GM10847 (cell line): Measurements from ENCODE around the gene FN1.

ENCODE experiments used
- POLR2A ChIP-seq: IDR thresholded peaks from 2 replicates; pipeline ENCODE4 v1.6.1; 2011; ENCODE audit not compliant: insufficient read length; ENCODE audit errors: extremely low read depth

The FN1 gene

GRCh38 chr2:215451012-215451756 is 15.3 kb upstream of the FN1 start:
- TF ChIP-seq POLR2A: no peak

GRCh38 chr2:215450188-215451011 is 14.5 kb upstream of the FN1 start:
- no peak for TF ChIP-seq POLR2A

GRCh38 chr2:215447673-215448081 is 11.8 kb upstream of the FN1 start:
- TF ChIP-seq POLR2A: no peak

- TF ChIP-seq POLR2A: no peak
Observed at GRCh38 chr2:215447056-215447455, 11.2 kb upstream of the FN1 start.

GRCh38 chr2:215442401-215442787 is 6.5 kb upstream of the FN1 start:
- TF ChIP-seq POLR2A: no peak

- no peak for TF ChIP-seq POLR2A
Observed at GRCh38 chr2:215441560-215442400, 5.9 kb upstream of the FN1 start.

GRCh38 chr2:215439980-215440512 is 4.2 kb upstream of the FN1 start:
- TF ChIP-seq POLR2A: no peak

- no peak for TF ChIP-seq POLR2A
Observed at GRCh38 chr2:215439404-215439803, 3.5 kb upstream of the FN1 start.

GRCh38 chr2:215437614-215438013 is 1.7 kb upstream of the FN1 start:
- TF ChIP-seq POLR2A: no peak

- TF ChIP-seq POLR2A: no peak
Observed at GRCh38 chr2:215436705-215437565, 1.1 kb upstream of the FN1 start.

- TF ChIP-seq POLR2A: no peak
Observed at GRCh38 chr2:215435280-215435869, 493 bp downstream of the FN1 start.

GRCh38 chr2:215434447-215435279 is 1.2 kb downstream of the FN1 start:
- TF ChIP-seq POLR2A: no peak

- TF ChIP-seq POLR2A: no peak
Observed at GRCh38 chr2:215432759-215433594, 2.9 kb downstream of the FN1 start.
